RPMI7951 (cell line): Measurements from ENCODE around the gene KIF4A. TPM values are rescaled to one million over a fixed set of nuclear protein-coding genes. Genes with fewer than 3 reads are reported as not detected.

Experiments
- total RNA-seq: library from RNA; depleted of rRNA; stranded (reverse); fragments of >200 nt; shearing (Covaris generic); gene quantifications from 2 replicates; pipeline ENCODE4 v1.2.3, GENCODE V29; 2014; rRNA removed

KIF4A gene
- total RNA-seq, 1 experiment from 2014 or later = 60.7 TPM

Other genes with a start within 250 kb of the KIF4A start
- gene AWAT2, start 240.2 kb upstream of the KIF4A start, total RNA-seq = not detected in 2 replicates
- not detected in 2 replicates for gene OTUD6A, start 227.6 kb upstream of the KIF4A start, total RNA-seq
- gene IGBP1, start 156.7 kb upstream of the KIF4A start, total RNA-seq = 84.3 and 88.8 TPM in 2 replicates
- gene DGAT2L6, start 112.6 kb upstream of the KIF4A start, total RNA-seq = not detected in 2 replicates
- not detected in 2 replicates for gene AWAT1, start 55.4 kb upstream of the KIF4A start, total RNA-seq
- 0.24 TPM in 1 of 2 replicates, not detected in the other for gene P2RY4, start 29.9 kb upstream of the KIF4A start, total RNA-seq
- not detected in 2 replicates for gene ARR3, start 21.8 kb upstream of the KIF4A start, total RNA-seq
- not detected in 2 replicates for gene RAB41, start 7.9 kb upstream of the KIF4A start, total RNA-seq
- gene PDZD11, start 177 bp upstream of the KIF4A start, total RNA-seq = 162 and 186 TPM in 2 replicates
- not detected in 2 replicates for gene GDPD2, start 133.2 kb downstream of the KIF4A start, total RNA-seq
- gene DLG3, start 154.7 kb downstream of the KIF4A start, total RNA-seq = 8.1 and 11.4 TPM in 2 replicates